HEK293 (cell line): Measurements from ENCODE around the gene TENT4A.

Experiments used
- SCRT2 ChIP-seq: fragments of 450-650 bp; formaldehyde crosslinking; IDR thresholded peaks from 2 replicates; pipeline ENCODE4 v1.5.1; 2016; ENCODE audit warnings: missing biosample characterization, missing genetic modification characterization
- YY1 ChIP-seq: fragments of 450-650 bp; formaldehyde crosslinking; IDR thresholded peaks from 2 replicates; pipeline ENCODE4 v1.5.1; 2018; ENCODE audit warnings: missing biosample characterization, missing genetic modification characterization
- TF ChIP-seq, protein P1 (sequence below): fragments of 450-650 bp; formaldehyde crosslinking; IDR thresholded peaks from 2 replicates; pipeline ENCODE4 v1.5.1; 2016; ENCODE audit warnings: missing biosample characterization, missing genetic modification characterization

DNA sequence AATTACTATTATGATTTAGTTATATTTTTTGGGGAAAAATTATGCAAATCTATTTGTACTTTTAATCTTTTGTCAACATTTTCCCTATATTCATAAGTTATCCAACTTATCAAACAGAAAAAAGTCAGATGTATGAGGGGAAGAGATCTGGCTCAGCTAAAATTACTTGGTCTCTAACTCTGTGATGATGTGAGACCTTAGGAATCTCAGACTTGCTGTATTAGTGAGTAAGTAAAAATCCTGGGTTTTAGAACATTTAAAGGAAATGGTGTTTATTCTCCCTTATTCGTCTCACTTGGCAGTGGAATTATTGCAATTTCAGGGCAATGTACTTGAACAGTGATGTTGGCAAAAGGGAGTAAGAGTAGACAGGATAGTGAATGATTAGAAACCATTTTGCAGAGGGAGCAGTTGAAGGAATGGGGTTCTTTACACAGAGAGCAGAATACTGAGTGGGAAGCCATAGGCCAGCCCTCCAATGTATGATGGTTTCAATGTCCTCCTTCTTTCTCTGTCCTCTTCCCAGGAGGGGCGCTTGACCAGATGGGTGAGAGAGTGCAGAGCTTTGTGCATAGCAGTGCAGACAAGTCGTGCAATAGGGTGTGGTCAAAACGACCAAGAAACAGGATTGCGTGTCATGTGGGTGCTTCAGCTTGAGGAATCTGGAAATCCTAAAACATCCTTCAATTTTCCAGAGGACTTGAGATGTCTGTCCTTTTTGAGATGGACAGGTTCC is 91.7 kb downstream of the TENT4A start:
- TF ChIP-seq, protein P1, sequence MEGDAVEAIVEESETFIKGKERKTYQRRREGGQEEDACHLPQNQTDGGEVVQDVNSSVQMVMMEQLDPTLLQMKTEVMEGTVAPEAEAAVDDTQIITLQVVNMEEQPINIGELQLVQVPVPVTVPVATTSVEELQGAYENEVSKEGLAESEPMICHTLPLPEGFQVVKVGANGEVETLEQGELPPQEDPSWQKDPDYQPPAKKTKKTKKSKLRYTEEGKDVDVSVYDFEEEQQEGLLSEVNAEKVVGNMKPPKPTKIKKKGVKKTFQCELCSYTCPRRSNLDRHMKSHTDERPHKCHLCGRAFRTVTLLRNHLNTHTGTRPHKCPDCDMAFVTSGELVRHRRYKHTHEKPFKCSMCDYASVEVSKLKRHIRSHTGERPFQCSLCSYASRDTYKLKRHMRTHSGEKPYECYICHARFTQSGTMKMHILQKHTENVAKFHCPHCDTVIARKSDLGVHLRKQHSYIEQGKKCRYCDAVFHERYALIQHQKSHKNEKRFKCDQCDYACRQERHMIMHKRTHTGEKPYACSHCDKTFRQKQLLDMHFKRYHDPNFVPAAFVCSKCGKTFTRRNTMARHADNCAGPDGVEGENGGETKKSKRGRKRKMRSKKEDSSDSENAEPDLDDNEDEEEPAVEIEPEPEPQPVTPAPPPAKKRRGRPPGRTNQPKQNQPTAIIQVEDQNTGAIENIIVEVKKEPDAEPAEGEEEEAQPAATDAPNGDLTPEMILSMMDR (tag by site-specific recombination), result no peak
- TF ChIP-seq SCRT2, result no peak
- no peak for TF ChIP-seq YY1 (tag by site-specific recombination)
